ENCODE data around the gene ZFP64.

DNA sequence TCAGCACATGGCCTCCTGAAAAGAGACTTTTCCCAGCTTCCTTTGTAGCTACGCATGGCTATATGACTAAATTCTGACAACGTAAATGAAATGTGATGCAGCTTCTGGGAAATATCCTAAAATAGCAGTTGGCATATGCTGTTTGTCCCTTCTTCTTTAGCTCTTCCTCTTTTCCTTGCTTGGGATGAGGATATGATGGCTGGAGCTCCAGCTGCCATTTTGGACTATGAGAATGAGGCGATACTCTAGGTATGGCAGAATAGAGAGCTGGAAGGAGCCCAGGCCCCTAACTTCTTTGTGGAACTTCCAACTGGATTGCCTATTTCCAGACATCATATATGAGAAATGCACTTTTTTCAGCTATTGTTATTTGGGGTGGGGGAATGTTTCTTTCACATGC, 5.3 kb upstream of the ZFP64 start:
- TF ChIP-seq EZH2 (IDR thresholded peaks at IDR 0.05; ENCODE audit: borderline replicate concordance, low read depth, low read length, poor library complexity, severe bottlenecking) = no peak
- TF ChIP-seq, protein P1, sequence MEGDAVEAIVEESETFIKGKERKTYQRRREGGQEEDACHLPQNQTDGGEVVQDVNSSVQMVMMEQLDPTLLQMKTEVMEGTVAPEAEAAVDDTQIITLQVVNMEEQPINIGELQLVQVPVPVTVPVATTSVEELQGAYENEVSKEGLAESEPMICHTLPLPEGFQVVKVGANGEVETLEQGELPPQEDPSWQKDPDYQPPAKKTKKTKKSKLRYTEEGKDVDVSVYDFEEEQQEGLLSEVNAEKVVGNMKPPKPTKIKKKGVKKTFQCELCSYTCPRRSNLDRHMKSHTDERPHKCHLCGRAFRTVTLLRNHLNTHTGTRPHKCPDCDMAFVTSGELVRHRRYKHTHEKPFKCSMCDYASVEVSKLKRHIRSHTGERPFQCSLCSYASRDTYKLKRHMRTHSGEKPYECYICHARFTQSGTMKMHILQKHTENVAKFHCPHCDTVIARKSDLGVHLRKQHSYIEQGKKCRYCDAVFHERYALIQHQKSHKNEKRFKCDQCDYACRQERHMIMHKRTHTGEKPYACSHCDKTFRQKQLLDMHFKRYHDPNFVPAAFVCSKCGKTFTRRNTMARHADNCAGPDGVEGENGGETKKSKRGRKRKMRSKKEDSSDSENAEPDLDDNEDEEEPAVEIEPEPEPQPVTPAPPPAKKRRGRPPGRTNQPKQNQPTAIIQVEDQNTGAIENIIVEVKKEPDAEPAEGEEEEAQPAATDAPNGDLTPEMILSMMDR (conservative IDR thresholded peaks at IDR 0.05; ENCODE audit: low read depth, low read length) = no peak
